Activated CD4-positive, alpha-beta T cell treated with anti-CD3 and anti-CD28 coated beads, Interleukin-2, amount 50 U/mL, for 24 hours (primary cell): ENCODE results near the gene CCDC154.
"Not testable (repeated sequence)": the region's sequence is repeated elsewhere in the genome, so short reads cannot be mapped to it uniquely, and the experiment has no call there.

Source experiments
- DNase-seq, 2 donors: peaks; one replicate each; pipeline ENCODE4 v3.0.0-alpha.2; 2020; ENCODE audit warnings: low read depth in 1 of 2, low spot score in 1 of 2

Gene CCDC154

DNA sequence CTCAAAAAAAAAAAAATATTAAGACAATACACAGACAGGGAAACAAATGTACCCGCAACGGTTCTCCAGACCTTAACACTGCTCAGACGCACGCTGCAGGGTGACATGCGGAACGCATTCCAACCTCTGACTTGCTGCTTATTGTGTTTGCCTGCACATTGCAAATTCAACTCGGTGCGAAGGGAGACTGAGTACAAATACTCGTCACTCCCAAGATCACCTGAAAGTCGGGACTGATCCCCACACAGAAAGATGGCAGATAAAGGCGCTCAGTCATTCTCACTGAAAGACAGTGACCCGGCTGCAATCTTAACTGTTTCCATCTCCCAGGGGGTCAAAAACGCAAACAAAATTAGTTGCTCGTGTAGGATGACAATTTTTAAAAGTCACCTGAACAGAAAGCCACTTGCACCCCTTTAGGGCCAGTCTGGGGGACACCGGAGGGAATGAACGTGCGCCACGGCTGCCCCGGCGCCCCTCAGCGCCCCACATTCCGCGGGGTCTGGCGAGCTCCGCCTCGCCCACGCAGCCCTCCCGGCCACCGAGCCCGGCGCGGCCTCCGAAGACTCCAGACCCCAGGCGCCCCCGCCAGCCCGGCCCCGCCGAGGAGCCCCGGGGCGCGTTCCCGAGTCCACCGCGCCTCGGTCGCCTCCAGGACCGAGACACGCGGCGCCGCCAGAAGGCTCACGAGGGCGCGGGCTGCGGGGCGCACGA, 29.9 kb upstream of the CCDC154 start:
- no peak for DNase-seq

GRCh38 chr16:1472974-1473373, 28.6 kb upstream of the CCDC154 start:
- DNase-seq: no peak

DNA sequence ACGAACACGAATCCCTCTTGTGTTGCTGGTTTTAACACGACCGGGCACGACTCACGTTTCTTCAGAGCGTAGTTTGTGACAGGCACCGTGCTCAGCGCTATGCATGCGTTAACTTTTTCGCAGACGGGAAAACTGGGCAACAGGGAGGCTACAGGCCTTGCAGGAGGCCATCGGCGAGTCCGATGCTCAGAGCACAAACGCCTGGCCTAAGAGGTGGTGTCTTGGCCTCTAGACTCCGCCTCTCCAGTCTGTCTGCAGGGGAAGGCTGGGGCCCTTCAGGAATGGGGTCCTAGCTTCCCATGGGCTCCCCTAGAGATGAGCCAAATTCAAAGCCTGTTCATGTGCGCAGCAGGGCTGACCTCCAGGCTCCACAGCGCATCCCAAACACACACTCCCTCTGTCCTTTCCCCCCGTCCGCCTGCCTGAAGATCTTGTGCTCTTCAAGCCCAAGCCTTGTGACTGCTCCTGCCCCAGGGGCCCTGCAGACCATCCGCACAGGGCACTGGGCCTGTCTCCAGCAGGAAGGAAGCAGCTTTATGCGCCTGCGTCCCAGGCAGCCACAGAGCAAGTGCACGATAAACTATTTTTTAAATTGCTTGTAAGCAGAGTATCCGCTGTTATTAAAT, 27.3 kb upstream of the CCDC154 start:
- no peak for DNase-seq

GRCh38 chr16:1470481-1471251, 26.3 kb upstream of the CCDC154 start:
- no peak for DNase-seq

DNA sequence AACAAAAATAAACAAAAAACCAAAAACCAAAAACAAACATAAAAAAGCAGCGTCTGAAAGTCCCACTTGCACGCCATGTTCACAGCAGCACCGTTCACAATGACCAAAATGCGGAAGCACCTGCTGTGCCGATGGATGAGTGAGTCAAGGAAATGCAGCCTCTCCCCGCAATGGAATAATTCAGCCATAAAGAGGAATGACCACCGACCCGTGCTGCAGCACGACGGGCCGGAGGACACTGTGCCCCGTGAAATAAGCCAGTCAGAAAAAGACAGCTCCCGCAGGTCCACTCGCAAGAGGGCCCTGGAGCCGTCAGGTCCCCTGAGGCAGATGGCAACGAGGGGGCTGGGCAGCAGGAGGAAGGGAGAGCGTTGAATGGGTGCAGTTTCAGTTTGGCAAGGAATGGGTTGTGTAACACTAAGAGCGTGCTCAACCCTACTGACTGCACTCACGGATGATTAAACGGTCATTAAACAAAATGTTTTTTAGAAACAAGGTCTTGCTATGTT, 25.4 kb upstream of the CCDC154 start:
- no peak for DNase-seq

- DNase-seq: not testable (repeated sequence)
Measured at GRCh38 chr16:1469141-1469540, 24.8 kb upstream of the CCDC154 start.

DNA sequence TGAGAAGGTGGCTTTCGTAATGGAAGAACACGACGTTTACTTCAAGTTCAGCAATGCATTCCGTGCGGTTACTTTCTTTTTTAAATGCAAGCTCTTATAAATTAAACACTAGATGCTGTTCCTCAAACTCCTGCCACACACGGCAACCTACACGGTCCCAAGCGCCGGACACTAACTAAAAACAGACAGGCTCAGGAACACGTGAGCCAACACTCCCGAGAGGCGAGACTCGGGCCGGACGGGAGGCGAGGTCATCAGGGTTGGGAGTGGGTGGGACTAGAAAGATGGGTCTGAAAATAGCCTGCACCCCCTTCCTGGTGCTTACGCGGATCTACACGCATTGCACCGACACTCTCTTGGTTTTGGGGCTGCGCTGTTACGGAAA, 24.1 kb upstream of the CCDC154 start:
- DNase-seq: no peak

GRCh38 chr16:1466968-1467521, 22.7 kb upstream of the CCDC154 start:
- no peak for DNase-seq

DNA sequence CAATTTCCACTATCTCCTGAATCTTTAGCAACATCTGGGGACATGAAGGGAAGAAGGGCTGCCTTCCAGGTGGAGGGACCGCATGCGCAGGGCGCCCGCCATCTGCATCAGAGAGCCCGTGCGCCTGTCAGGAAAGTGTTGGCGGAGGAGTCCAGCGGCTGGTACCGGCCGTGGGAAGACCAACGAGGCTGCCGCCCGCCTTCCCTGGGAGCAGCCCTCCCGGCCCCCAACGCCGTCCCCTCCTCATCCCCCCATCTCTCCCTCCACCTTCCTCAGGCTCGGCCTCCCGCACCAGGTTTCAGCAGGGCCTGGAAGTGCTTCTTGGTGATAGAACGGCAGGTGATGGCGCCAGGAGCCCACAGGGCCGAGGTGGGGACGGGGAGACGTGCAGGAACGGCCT, 21.7 kb upstream of the CCDC154 start:
- no peak for DNase-seq

DNA sequence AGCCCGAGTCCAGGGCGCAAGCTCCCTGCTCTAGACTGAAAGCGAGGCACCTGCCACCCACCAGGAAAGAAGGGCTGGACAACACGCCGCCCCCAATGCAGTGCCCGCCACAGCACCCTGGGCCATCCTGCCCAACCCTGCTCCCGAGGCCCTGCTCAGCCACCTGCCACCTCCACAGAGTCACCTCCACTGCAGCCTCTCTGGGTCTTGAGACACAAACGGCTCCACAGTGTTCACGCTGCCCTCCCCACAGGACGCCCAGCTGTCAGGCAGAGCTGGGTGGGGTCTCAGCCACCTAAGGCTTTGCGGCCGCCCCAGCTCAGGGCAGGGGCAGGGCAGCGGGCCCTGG, 21.2 kb upstream of the CCDC154 start:
- DNase-seq: no peak

DNA sequence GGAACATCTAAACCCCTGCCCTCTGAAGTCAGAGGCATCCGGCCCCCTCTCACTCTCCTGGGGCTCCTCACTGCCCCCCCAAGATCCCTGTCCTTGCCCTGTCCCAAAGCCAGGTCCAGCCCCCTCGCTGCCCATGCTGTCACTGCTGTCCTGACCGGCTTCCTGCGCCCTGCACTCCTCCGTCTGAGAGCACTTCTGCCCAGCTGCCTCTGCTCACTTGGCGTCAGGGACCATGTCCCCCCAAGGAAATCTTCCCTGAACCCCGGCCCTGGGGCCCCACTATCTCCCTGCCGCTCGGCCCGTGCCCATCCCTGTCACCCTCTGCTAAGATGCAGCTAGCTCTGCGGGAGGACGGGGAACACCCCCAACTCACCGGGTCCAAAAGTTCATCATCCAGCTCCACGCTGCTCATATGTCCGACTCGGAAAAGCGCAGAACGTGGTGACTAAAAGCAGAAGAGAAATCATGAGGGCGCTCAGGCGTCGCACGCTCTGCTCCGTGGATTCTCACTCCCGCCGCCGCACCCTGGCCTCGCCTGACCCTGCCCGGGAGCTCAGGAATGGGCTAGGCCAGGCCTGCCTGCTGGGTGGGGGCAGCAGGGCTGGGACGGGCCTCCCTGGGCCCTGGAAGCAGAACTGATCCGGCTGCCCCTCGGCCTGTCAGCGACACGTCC, 20.7 kb upstream of the CCDC154 start:
- no peak for DNase-seq

- DNase-seq: no peak
Measured at GRCh38 chr16:1464196-1464893, 20.0 kb upstream of the CCDC154 start.

DNA sequence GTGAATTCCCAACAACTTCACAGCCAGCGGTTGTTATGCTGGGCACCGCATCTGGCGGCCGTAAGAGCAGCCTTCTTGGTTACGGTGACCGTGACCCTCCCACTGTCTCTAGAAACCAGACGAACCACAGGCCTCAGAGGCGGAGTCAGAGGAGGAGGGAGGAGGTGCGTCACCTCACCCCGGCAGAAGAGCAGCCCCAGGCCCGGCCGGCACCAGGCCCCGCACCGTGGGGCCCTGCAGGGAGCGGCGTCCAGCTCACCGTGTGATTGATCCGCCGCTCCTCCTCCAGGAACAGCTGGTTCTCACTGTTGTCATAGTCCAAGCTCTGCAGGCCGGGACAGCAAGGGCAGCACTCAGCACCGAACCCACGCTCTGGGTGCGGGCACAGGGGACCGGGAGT, 16.8 kb upstream of the CCDC154 start:
- no peak for DNase-seq

GRCh38 chr16:1460602-1461138, 16.3 kb upstream of the CCDC154 start:
- no peak for DNase-seq

GRCh38 chr16:1459967-1460366, 15.6 kb upstream of the CCDC154 start:
- no peak for DNase-seq

GRCh38 chr16:1458977-1459341, 14.6 kb upstream of the CCDC154 start:
- DNase-seq: no peak

DNA sequence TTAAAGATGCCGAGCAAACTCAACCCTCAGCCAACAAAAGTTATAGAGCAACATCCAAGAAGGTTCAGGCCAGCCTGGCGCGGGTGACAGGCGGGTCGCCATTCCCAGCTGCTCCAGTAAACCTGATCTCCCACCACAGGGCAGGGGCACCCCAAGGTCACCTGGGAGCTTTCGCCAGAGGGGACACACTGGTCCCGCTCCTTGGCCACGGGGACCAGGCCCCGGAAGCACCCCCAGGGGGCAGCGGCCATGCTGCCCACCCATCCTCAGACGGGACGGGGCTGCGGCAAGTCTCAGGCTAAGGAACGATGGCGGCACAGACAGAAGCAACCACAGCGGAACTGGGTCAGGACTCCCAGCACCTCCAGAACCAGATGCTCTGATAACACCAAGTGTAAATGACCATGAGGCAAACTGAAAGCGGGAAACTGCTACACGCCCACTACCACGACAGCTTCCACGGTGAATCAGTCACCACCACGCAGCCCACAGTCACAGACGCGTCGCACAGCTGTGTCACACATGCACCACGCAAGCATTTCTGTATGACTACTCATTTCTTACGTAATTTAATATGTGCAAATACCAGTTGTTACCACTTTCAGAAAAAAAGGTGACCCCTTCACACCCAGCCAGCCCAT, 14.1 kb upstream of the CCDC154 start:
- DNase-seq: no peak

DNA sequence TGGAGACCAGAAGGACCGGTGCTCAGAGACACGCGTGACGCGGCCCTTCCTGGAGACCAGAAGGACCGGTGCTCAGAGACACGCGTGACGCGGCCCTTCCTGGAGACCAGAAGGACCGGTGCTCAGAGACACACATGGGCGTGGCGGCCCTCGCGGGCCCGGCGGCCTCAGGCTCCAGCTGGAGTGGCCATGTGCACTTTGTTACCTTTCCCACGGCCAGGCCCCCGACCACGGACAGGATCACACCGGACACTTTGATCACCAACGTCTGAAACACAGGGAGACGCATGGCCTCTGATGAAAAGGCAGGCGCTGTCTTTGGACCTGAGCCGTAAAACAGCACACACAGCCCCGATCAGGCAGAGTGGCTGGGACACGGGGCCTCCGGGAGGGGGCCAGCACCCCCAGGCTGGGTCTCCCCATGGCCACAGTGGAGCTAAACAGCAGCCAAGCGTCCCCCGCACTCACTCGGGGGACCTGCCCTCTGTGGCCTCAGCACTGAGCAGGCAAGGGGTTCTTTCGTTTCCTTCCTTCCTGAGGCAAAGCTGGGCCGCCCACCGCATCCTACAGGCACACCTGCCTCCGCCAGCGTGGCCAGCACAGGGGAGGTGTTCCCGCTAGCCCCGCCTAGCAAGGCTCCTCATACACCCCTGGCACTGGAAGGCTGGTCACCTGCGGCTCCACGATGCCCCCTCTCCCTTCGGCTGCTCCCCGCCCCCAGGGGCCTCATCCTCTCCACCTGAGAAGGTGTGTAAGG, 13.3 kb upstream of the CCDC154 start:
- no peak for DNase-seq

- DNase-seq: no peak
Measured at GRCh38 chr16:1456951-1457350, 12.6 kb upstream of the CCDC154 start.
